HCT116 (cell line): ENCODE measurements around the gene CDK18.

ENCODE experiments used
- CTCF ChIP-seq, 3 experiments: fragments of 200-600 bp in 1 of 3; sonication (generic) in 1 of 3; IDR thresholded peaks in 2 of 3; conservative IDR thresholded peaks in 1 of 3; 2 replicates each; pipeline ENCODE4 v1.5.1; 2012 to 2017; ENCODE audit warnings: low read depth in 2 of 3, low read length in 2 of 3, antibody characterized with exemption in 1 of 3, borderline replicate concordance in 1 of 3, control low read depth in 1 of 3, mild to moderate bottlenecking in 1 of 3, mixed read lengths in 1 of 3, mixed run types in 1 of 3, moderate library complexity in 1 of 3; ENCODE audit not compliant: insufficient read depth in 1 of 3
- EGR1 ChIP-seq: IDR thresholded peaks from 2 replicates; pipeline ENCODE4 v1.6.1; 2012; ENCODE audit warnings: low read depth
- EZH2 ChIP-seq: fragments of 200-600 bp; sonication (generic); IDR thresholded peaks from 2 replicates; pipeline ENCODE4 v1.6.1; 2017; ENCODE audit warnings: antibody characterized with exemption, mixed run types
- ZFX ChIP-seq: fragments of 450-650 bp; IDR thresholded peaks from 2 replicates; pipeline ENCODE4 v1.6.1; 2017

GRCh38 chr1:205524794-205525101 is 20.3 kb downstream of the CDK18 start:
- TF ChIP-seq ZFX (no peak), EZH2 (no peak), EGR1 (no peak), CTCF (IDR thresholded peaks at IDR 0.05 in 2 of 3, conservative IDR thresholded peaks at IDR 0.05 in 1 of 3; ENCODE audit: borderline replicate concordance in 1 of 3, insufficient read depth in 1 of 3, low read depth in 2 of 3, low read length in 2 of 3) (no peak)
